ENCODE results near the gene HVCN1.

DNA sequence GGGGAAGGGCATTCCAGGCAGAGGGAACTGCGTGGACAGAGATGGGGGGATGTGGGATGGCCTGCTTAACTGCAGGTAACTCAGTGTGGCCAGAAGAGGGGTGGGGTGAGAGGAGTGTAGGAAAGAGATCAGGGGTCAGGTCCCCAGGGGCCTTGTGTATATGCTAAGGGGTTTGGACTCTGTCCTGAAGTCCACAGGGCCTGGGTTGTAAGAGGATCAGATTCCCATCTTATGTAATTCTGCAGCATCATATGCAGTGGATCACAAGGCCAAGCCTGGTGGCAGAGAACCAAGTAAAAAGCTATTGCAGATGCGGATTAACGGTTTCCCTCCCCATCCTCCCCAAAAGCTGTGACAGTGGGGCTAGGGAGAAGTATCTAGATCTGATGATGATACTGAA, 66.3 kb downstream of the HVCN1 start:
- TF ChIP-seq, protein P1, sequence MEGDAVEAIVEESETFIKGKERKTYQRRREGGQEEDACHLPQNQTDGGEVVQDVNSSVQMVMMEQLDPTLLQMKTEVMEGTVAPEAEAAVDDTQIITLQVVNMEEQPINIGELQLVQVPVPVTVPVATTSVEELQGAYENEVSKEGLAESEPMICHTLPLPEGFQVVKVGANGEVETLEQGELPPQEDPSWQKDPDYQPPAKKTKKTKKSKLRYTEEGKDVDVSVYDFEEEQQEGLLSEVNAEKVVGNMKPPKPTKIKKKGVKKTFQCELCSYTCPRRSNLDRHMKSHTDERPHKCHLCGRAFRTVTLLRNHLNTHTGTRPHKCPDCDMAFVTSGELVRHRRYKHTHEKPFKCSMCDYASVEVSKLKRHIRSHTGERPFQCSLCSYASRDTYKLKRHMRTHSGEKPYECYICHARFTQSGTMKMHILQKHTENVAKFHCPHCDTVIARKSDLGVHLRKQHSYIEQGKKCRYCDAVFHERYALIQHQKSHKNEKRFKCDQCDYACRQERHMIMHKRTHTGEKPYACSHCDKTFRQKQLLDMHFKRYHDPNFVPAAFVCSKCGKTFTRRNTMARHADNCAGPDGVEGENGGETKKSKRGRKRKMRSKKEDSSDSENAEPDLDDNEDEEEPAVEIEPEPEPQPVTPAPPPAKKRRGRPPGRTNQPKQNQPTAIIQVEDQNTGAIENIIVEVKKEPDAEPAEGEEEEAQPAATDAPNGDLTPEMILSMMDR (conservative IDR thresholded peaks at IDR 0.05; ENCODE audit: low read depth, low read length), result no peak
- TF ChIP-seq EZH2 (IDR thresholded peaks at IDR 0.05; ENCODE audit: low read length, unreplicated experiment) (no peak), EZH2phosphoT487 (IDR thresholded peaks at IDR 0.05; ENCODE audit: borderline replicate concordance, low read length) (no peak)
